ENCODE data around the gene PGBD1.

DNA sequence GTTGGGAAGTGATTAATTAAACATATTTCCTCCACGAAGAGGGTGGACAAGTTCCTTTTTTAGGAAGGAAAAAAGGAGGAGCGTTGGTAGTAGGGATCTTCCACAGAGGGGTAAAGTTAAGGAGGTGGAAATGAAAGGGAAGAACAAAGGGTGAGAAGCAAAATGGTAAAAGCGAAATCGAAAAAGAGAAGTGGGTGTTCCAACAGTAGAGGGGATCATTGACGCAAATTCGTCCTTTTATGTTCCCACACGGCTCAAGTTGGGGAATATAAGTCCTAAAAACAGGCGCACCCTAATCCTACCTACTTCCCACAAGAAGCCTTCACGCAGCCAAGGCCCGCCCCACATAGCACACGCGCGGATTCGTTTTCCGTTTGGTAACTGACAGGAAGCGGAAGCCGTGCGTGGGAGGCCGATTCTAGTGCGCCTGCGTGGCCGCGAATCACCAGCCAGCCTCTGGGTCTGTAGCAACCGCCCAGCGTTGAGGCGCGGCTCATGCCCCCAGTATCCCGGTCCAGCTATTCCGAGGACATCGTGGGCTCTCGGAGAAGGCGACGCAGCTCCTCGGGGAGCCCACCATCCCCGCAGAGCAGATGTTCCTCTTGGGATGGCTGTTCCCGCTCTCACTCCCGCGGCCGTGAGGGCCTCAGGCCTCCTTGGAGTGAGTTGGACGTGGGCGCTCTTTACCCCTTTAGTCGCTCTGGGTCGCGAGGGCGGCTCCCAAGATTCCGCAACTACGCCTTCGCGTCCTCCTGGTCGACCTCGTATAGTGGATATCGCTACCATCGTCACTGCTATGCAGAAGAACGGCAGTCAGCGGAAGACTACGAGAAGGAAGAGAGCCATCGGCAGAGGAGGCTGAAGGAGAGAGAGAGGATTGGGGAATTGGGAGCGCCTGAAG lies 22.2 kb upstream of the PGBD1 start, which contains the start of gene NKAPL:
- TF ChIP-seq YBX1 (IDR thresholded peaks at IDR 0.05), result no peak
- TF ChIP-seq CREB1 (IDR thresholded peaks at IDR 0.05; ENCODE audit: low read depth), result no peak
- peak; percentile 59 for TF ChIP-seq POLR2A (IDR thresholded peaks at IDR 0.05; ENCODE audit: low read depth, low read length)
- no peak for TF ChIP-seq MYC (IDR thresholded peaks at IDR 0.05; ENCODE audit: insufficient read depth, insufficient read length, insufficient replicate concordance, low read length, severe bottlenecking)
- TF ChIP-seq EZH2 (IDR thresholded peaks at IDR 0.05; ENCODE audit: borderline replicate concordance, control insufficient read depth, low read depth, low read length), result no peak
- TF ChIP-seq, protein P1, sequence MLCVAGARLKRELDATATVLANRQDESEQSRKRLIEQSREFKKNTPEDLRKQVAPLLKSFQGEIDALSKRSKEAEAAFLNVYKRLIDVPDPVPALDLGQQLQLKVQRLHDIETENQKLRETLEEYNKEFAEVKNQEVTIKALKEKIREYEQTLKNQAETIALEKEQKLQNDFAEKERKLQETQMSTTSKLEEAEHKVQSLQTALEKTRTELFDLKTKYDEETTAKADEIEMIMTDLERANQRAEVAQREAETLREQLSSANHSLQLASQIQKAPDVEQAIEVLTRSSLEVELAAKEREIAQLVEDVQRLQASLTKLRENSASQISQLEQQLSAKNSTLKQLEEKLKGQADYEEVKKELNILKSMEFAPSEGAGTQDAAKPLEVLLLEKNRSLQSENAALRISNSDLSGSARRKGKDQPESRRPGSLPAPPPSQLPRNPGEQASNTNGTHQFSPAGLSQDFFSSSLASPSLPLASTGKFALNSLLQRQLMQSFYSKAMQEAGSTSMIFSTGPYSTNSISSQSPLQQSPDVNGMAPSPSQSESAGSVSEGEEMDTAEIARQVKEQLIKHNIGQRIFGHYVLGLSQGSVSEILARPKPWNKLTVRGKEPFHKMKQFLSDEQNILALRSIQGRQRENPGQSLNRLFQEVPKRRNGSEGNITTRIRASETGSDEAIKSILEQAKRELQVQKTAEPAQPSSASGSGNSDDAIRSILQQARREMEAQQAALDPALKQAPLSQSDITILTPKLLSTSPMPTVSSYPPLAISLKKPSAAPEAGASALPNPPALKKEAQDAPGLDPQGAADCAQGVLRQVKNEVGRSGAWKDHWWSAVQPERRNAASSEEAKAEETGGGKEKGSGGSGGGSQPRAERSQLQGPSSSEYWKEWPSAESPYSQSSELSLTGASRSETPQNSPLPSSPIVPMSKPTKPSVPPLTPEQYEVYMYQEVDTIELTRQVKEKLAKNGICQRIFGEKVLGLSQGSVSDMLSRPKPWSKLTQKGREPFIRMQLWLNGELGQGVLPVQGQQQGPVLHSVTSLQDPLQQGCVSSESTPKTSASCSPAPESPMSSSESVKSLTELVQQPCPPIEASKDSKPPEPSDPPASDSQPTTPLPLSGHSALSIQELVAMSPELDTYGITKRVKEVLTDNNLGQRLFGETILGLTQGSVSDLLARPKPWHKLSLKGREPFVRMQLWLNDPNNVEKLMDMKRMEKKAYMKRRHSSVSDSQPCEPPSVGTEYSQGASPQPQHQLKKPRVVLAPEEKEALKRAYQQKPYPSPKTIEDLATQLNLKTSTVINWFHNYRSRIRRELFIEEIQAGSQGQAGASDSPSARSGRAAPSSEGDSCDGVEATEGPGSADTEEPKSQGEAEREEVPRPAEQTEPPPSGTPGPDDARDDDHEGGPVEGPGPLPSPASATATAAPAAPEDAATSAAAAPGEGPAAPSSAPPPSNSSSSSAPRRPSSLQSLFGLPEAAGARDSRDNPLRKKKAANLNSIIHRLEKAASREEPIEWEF (IDR thresholded peaks at IDR 0.05; ENCODE audit: insufficient replicate concordance, low read depth, low read length), result no peak
